B cell (primary cell): ENCODE data around the gene LENG8. TPM values are rescaled to one million over a fixed set of nuclear protein-coding genes. Genes with fewer than 3 reads are reported as not detected.

Experiments used
- ATAC-seq: fragments of 200-7000 bp; cut with Tn5 transposase; one replicate; pipeline ENCODE4 v1.10.0; 2021; ENCODE audit warnings: low read depth, mild to moderate bottlenecking, moderate number of reproducible peaks, moderate library complexity
- CTCF ChIA-PET: fragments of 350-600 bp; sonication (Branson Sonifier 250); formaldehyde crosslinking; loops from one replicate; lab custom pipeline; 2021; ENCODE audit warnings: antibody characterized with exemption, inconsistent platforms; lab: Charles Lee
- POLR2A ChIA-PET: fragments of 350-600 bp; sonication (Branson Sonifier 250); formaldehyde crosslinking; loops from one replicate; lab custom pipeline; 2021; ENCODE audit warnings: antibody characterized with exemption; lab: Charles Lee
- DNase-seq: peaks from one replicate; pipeline ENCODE4 v3.0.0; 2013
- H2AFZ ChIP-seq: 2 replicates; pipeline ENCODE4 v1.6.1; 2012; ENCODE audit warnings: mild to moderate bottlenecking, low read depth, low read length; ENCODE audit not compliant: insufficient read depth, poor library complexity, severe bottlenecking
- H3K27ac ChIP-seq, 2 donors: 1 replicate in 1 of 2; 2 replicates in 1 of 2; pipeline ENCODE4 v1.5.1; 2012 to 2013; ENCODE audit warnings: low read length in 2 of 2, mild to moderate bottlenecking in 2 of 2, moderate library complexity in 1 of 2
- H3K27me3 ChIP-seq, 4 experiments: fragments of 200-600 bp in 1 of 4; sonication (generic) in 1 of 4; replicated peaks in 1 of 4; 1 replicate in 2 of 4; 2 replicates in 2 of 4; pipeline versions ENCODE4 v1.6.1 to v1.7.0; 2013 to 2016; ENCODE audit warnings: low read length in 3 of 4, mild to moderate bottlenecking in 2 of 4, mixed read lengths in 1 of 4, moderate library complexity in 1 of 4; ENCODE audit not compliant: insufficient read depth in 4 of 4, control insufficient read depth in 3 of 4; ENCODE audit errors: control extremely low read depth in 1 of 4
- H3K36me3 ChIP-seq, 2 experiments: replicated peaks in 1 of 2; 1 replicate in 1 of 2; 2 replicates in 1 of 2; pipeline versions ENCODE4 v1.6.1 to v1.7.1; 2013; ENCODE audit warnings: low read length in 1 of 2; ENCODE audit not compliant: insufficient read depth in 2 of 2, control insufficient read depth in 1 of 2; ENCODE audit errors: control extremely low read depth in 1 of 2, extremely low read depth in 1 of 2
- H3K4me1 ChIP-seq, 2 donors: fragments of 200-600 bp in 1 of 2; sonication (generic) in 1 of 2; 1 replicate in 1 of 2; 2 replicates in 1 of 2; pipeline versions ENCODE4 v1.5.1 to v1.6.1; 2013 to 2017; ENCODE audit warnings: low read length in 2 of 2; ENCODE audit not compliant: control insufficient read depth in 2 of 2, insufficient read depth in 2 of 2
- H3K4me2 ChIP-seq: replicated peaks from 2 replicates; pipeline ENCODE3; 2012; ENCODE audit warnings: mild to moderate bottlenecking, low read depth, low read length; ENCODE audit not compliant: poor library complexity, severe bottlenecking
- H3K4me3 ChIP-seq, 5 experiments: fragments of 200-600 bp in 1 of 5; sonication (generic) in 1 of 5; 1 replicate in 3 of 5; 2 replicates in 2 of 5; pipeline versions ENCODE4 v1.5.1 to v1.7.0; 2011 to 2016; ENCODE audit warnings: low read length in 4 of 5, mild to moderate bottlenecking in 4 of 5, low read depth in 2 of 5, control low read depth in 1 of 5, moderate library complexity in 1 of 5; ENCODE audit not compliant: insufficient read depth in 1 of 5; ENCODE audit errors: control extremely low read depth in 1 of 5, extremely low read depth in 1 of 5
- H3K79me2 ChIP-seq: fragments of 200-600 bp; sonication (generic); one replicate; pipeline ENCODE4 v1.6.0; 2016; ENCODE audit warnings: low read length; ENCODE audit not compliant: control insufficient read depth, insufficient read depth
- H3K9ac ChIP-seq: fragments of 200-600 bp; sonication (generic); 2 replicates; pipeline ENCODE4 v1.6.1; 2017; ENCODE audit warnings: mild to moderate bottlenecking, low read length, moderate library complexity
- H3K9me3 ChIP-seq, 3 donors: one replicate each; pipeline versions ENCODE4 v1.6.1 to v1.7.1; 2013; ENCODE audit warnings: low read length in 2 of 3; ENCODE audit not compliant: control insufficient read depth in 2 of 3, insufficient read depth in 1 of 3; ENCODE audit errors: control extremely low read depth in 1 of 3
- H4K20me1 ChIP-seq: 2 replicates; pipeline ENCODE4 v1.6.0; 2012; ENCODE audit warnings: mild to moderate bottlenecking, low read length; ENCODE audit not compliant: insufficient read depth, control insufficient read depth, poor library complexity, severe bottlenecking
- H3K27ac Mint-ChIP-seq: one replicate; pipeline ENCODE4 v1.8.0; 2021; ENCODE audit warnings: mixed read lengths
- H3K27me3 Mint-ChIP-seq: one replicate; pipeline ENCODE4 v1.8.0; 2021; ENCODE audit warnings: mixed read lengths
- H3K4me1 Mint-ChIP-seq: one replicate; pipeline ENCODE4 v1.8.0; 2021; ENCODE audit warnings: mixed read lengths
- H3K4me3 Mint-ChIP-seq: one replicate; pipeline ENCODE4 v1.8.0; 2021; ENCODE audit warnings: mixed read lengths
- H3K9me3 Mint-ChIP-seq: one replicate; pipeline ENCODE4 v1.8.0; 2022; ENCODE audit warnings: mixed read lengths; ENCODE audit not compliant: insufficient read depth
- EZH2 ChIP-seq: IDR thresholded peaks from 2 replicates; pipeline ENCODE4 v1.6.1; 2012; ENCODE audit warnings: borderline replicate concordance, low read depth, mild to moderate bottlenecking, moderate library complexity, low read length; ENCODE audit not compliant: insufficient read depth, poor library complexity, severe bottlenecking
- WGBS: methylation state at CpG from one replicate; pipeline ENCODE4 v1.1.5; 2013; ENCODE audit warnings: missing lambda C conversion rate; ENCODE audit not compliant: insufficient coverage; 5-methylcytosine and 5-hydroxymethylcytosine counted together
- intact Hi-C: fragments of 100-400 bp; cut with micrococcal nuclease; formaldehyde crosslinking; loops from one replicate; pipeline ENCODE4 v1.10.0; 2022
- polyA plus RNA-seq: library from polyadenylated mRNA; depleted of rRNA; stranded (reverse); fragments of >200 nt; gene quantifications from 2 replicates; pipeline ENCODE4 v1.2.3, GENCODE V29; 2012
- total RNA-seq, 2 donors: library from RNA; stranded (reverse); fragments of 120-200 nt in 1 of 2; gene quantifications; 1 replicate in 1 of 2; 2 replicates in 1 of 2; pipeline versions ENCODE4 v1.2.3 to v1.2.4, GENCODE V29; 2013 to 2022
- TF ChIP-seq, protein P1 (sequence below): fragments of 200-600 bp; IDR thresholded peaks from one replicate; pipeline ENCODE4 v1.8.0; 2022; ENCODE audit warnings: antibody characterized with exemption, mild to moderate bottlenecking

The LENG8 gene
- total and polyA plus RNA-seq, 2 donors (not counting 1 experiment from before 2014, with no cell fraction given): 687 to 753 TPM

DNA sequence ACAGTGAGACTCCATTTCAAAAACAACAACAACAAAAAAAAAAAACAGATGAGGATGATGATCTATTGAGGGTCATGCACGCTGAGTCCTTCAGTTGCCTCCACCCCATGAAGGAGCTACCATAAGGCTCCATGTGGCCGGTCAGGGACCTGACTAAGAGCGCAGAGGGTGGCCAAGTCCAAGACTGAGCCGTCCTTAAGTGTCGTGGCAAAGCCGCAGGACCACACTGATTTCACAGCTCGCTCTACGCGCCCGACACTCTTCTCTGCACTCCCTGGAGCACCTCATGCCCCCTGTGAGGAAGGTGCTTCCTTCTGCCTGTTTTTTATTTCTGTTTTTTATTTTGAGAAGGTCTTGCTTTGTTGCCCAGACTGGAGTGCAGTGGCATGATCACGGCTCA lies 21.4 kb upstream of the LENG8 start:
- Mint-ChIP-seq H3K4me1 (peaks cover 6% of the 10 kb centered on the region), H3K4me3 (no peak overlapping the region), H3K27ac (no peak overlapping the region), H3K9me3 (no peaks in the 10 kb centered on the region), H3K27me3 (peaks cover 29% of the 10 kb centered on the region)
- DNase-seq (no peak), ATAC-seq (no peak)
- 88% methylated on average over 10 of the region's 11 CpGs for WGBS
- TF ChIP-seq, protein P1, sequence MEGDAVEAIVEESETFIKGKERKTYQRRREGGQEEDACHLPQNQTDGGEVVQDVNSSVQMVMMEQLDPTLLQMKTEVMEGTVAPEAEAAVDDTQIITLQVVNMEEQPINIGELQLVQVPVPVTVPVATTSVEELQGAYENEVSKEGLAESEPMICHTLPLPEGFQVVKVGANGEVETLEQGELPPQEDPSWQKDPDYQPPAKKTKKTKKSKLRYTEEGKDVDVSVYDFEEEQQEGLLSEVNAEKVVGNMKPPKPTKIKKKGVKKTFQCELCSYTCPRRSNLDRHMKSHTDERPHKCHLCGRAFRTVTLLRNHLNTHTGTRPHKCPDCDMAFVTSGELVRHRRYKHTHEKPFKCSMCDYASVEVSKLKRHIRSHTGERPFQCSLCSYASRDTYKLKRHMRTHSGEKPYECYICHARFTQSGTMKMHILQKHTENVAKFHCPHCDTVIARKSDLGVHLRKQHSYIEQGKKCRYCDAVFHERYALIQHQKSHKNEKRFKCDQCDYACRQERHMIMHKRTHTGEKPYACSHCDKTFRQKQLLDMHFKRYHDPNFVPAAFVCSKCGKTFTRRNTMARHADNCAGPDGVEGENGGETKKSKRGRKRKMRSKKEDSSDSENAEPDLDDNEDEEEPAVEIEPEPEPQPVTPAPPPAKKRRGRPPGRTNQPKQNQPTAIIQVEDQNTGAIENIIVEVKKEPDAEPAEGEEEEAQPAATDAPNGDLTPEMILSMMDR: no peak
- no peak for TF ChIP-seq EZH2
- Histone ChIP-seq H3K9me3 (peaks cover 0 to 6% (median 0%) of the 10 kb centered on the region in 3 donors), H3K27ac (no peak overlapping the region), H3K4me2 (no peak overlapping the region), H3K4me3 (no peak overlapping the region), H2AFZ (no peak overlapping the region), H3K79me2 (peaks cover 5% of the 10 kb centered on the region), H3K36me3 (no peaks in the 10 kb centered on the region), H4K20me1 (no peaks in the 10 kb centered on the region), H3K9ac (no peak overlapping the region), H3K4me1 (peaks cover 14 to 15% of the 10 kb centered on the region in 2 donors), H3K27me3 (peaks cover 0 to 39% (median 10%) of the 10 kb centered on the region in 4 experiments)
- CTCF ChIA-PET: no interaction called here
- POLR2A ChIA-PET: interaction anchor here (0.6 kb wide), 1 partner anchor 275 kb away, joined by 4 read pairs; no protein-coding TSS in a partner anchor
- intact Hi-C loops: no loop called here

DNA sequence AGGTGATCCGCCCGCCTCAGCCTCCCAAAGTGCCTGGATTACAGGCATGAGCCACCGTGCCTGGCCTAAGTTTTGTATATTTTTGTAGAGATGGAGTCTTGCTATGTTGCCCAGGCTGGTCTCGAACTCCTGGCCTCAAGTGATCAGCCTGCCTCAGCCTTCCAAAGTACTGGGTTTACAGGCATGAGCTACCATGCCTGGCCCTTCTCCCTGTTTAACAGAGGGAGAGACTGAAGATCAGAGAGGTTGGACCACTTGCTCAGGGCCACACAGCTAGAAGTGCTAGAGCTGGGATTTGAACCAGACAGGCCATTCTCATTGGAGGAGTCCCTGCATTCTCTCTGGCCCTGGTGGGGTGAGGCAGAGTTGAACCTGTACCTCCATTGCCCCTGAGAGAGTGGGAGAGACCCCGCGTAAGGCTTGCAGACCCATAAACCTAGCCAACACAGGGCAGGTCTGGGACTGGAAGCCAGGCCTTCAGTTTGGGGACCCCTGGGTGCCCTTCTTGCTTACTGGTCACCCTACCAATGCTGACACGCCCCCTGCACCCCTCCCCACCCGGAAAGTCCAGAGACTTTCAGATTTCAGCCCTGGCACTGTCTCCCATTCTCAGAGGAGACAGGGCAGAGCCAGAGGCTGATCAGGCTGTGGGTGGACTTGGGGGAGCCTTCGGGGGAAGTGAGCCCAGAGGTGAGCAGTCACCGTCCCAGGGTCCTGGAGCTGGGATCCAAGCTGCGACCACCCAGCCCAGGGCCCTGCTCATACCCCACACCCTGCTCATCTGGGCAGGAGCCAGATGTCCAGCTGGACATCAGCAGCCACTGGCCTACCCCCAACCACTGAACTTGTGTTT lies 20.4 kb upstream of the LENG8 start:
- ChIA-PET POLR2A (no interaction called here), CTCF (no interaction called here)
- peaks cover 0 to 37% (median 10%) of the 10 kb centered on the region in 4 experiments for H3K27me3 ChIP-seq
- H3K9me3 ChIP-seq: peaks cover 0 to 6% (median 0%) of the 10 kb centered on the region in 3 donors
- peaks cover 22% of the 10 kb centered on the region for H3K27me3 Mint-ChIP-seq
- ATAC-seq: no peak
- no peak overlapping the region for H3K4me2 ChIP-seq
- H3K4me3 Mint-ChIP-seq: no peak overlapping the region
- no peaks in the 10 kb centered on the region for H3K36me3 ChIP-seq
- intact Hi-C loops: no loop called here
- H3K4me3 ChIP-seq: no peak overlapping the region
- no peaks in the 10 kb centered on the region for H3K9me3 Mint-ChIP-seq
- H4K20me1 ChIP-seq: no peaks in the 10 kb centered on the region
- H3K9ac ChIP-seq: no peak overlapping the region
- H2AFZ ChIP-seq: no peak overlapping the region
- TF ChIP-seq, protein P1: no peak
- TF ChIP-seq EZH2: no peak
- H3K27ac ChIP-seq: no peak overlapping the region
- DNase-seq: no peak
- 96% methylated on average over 9 of the region's 11 CpGs for WGBS
- H3K4me1 Mint-ChIP-seq: peaks cover 6% of the 10 kb centered on the region
- H3K4me1 ChIP-seq: peaks cover 14 to 15% of the 10 kb centered on the region in 2 donors
- H3K79me2 ChIP-seq: peaks cover 5% of the 10 kb centered on the region
- no peak overlapping the region for H3K27ac Mint-ChIP-seq
